Naive B cell (primary cell): Measurements from ENCODE around the gene MC1R. TPM values are rescaled to one million over a fixed set of nuclear protein-coding genes. Genes with fewer than 3 reads are reported as not detected.

Experiments
- ATAC-seq, 2 donors: fragments of 150-1000 bp; cut with Tn5 transposase; 2 replicates each; pipeline ENCODE4 v1.10.0; 2021; ENCODE audit warnings: low read depth in 2 of 2, mild to moderate bottlenecking in 2 of 2, moderate library complexity in 2 of 2
- DNase-seq: peaks from one replicate; pipeline ENCODE4 v3.0.0; 2022
- H3K27ac Mint-ChIP-seq, 6 donors: one replicate each; pipeline ENCODE4 v1.8.0; 2020 to 2022; ENCODE audit warnings: mild to moderate bottlenecking in 6 of 6, mixed read lengths in 6 of 6, moderate library complexity in 5 of 6, inconsistent platforms in 2 of 6
- H3K27me3 Mint-ChIP-seq, 3 donors: one replicate each; pipeline ENCODE4 v1.8.0; 2021 to 2022; ENCODE audit warnings: mixed read lengths in 3 of 3, mild to moderate bottlenecking in 1 of 3
- H3K36me3 Mint-ChIP-seq, 2 donors: one replicate each; pipeline ENCODE4 v1.8.0; 2020 to 2022; ENCODE audit warnings: mixed read lengths in 2 of 2, inconsistent platforms in 1 of 2, mild to moderate bottlenecking in 1 of 2
- H3K4me1 Mint-ChIP-seq, 3 donors: one replicate each; pipeline ENCODE4 v1.8.0; 2020 to 2022; ENCODE audit warnings: mixed read lengths in 3 of 3, inconsistent platforms in 1 of 3, mild to moderate bottlenecking in 1 of 3, moderate library complexity in 1 of 3
- H3K4me3 Mint-ChIP-seq, 8 donors: one replicate each; pipeline ENCODE4 v1.8.0; 2020 to 2022; ENCODE audit warnings: mild to moderate bottlenecking in 8 of 8, mixed read lengths in 8 of 8, moderate library complexity in 8 of 8, inconsistent platforms in 2 of 8
- H3K9me3 Mint-ChIP-seq, 7 donors: one replicate each; pipeline ENCODE4 v1.8.0; 2020 to 2022; ENCODE audit warnings: mixed read lengths in 7 of 7, mild to moderate bottlenecking in 5 of 7, inconsistent platforms in 2 of 7, moderate library complexity in 1 of 7
- polyA plus RNA-seq, 6 donors: library from polyadenylated mRNA; unstranded; fragments of 300-500 nt; fragmentation: Illumina TruSeq; gene quantifications; one replicate each; pipeline ENCODE4 v1.2.3, GENCODE V29; 2021; ENCODE audit warnings: low read depth in 6 of 6

MC1R gene
- polyA plus RNA-seq, 6 donors from 2014 or later = 0.12 to 0.62 (median 0.48) TPM; not detected in 1

- Mint-ChIP-seq H3K27me3 (peaks cover 4 to 7% (median 7%) of the 10 kb centered on the region in 3 donors), H3K9me3 (no peaks in the 10 kb centered on the region), H3K4me3 (no peak overlapping the region), H3K4me1 (no peaks in the 10 kb centered on the region), H3K27ac (no peak overlapping the region), H3K36me3 (no peaks in the 10 kb centered on the region)
- ATAC-seq (no peak), DNase-seq (no peak)
These were observed 19.7 kb downstream of the MC1R start for GRCh38 chr16:89938175-89938885.

- no peaks in the 10 kb centered on the region for H3K9me3 Mint-ChIP-seq
- peak overlapping the region in 7 of 8 donors; percentile 1 to 78 (median 26) for H3K4me3 Mint-ChIP-seq
- ATAC-seq = no peak
- H3K27ac Mint-ChIP-seq = no peak overlapping the region
- DNase-seq = peak; percentile 33
- H3K36me3 Mint-ChIP-seq = peaks cover 0 to 7% of the 10 kb centered on the region in 2 donors
- H3K27me3 Mint-ChIP-seq = peaks cover 0 to 5% (median 5%) of the 10 kb centered on the region in 3 donors
- H3K4me1 Mint-ChIP-seq = peaks cover 28 to 34% (median 32%) of the 10 kb centered on the region in 3 donors
These were observed 26.1 kb downstream of the MC1R start for GRCh38 chr16:89944773-89945172.

- no peaks in the 10 kb centered on the region for H3K9me3 Mint-ChIP-seq
- peaks cover 0 to 7% of the 10 kb centered on the region in 2 donors for H3K36me3 Mint-ChIP-seq
- DNase-seq = no peak
- H3K27ac Mint-ChIP-seq = no peak overlapping the region
- ATAC-seq = no peak
- H3K27me3 Mint-ChIP-seq = peaks cover 0 to 5% (median 5%) of the 10 kb centered on the region in 3 donors
- H3K4me3 Mint-ChIP-seq = peak overlapping the region in 2 of 8 donors; percentile 67 to 78
- H3K4me1 Mint-ChIP-seq = peaks cover 33 to 42% (median 41%) of the 10 kb centered on the region in 3 donors
These were observed 27.0 kb downstream of the MC1R start for GRCh38 chr16:89945654-89946053.

- Mint-ChIP-seq H3K4me1 (peaks cover 35 to 48% (median 45%) of the 10 kb centered on the region in 3 donors), H3K27ac (peak overlapping the region in 3 of 6 donors; percentile 49 to 77 (median 63)), H3K36me3 (peaks cover 0 to 7% of the 10 kb centered on the region in 2 donors), H3K4me3 (peak overlapping the region in 6 of 8 donors; percentile 16 to 76 (median 36)), H3K27me3 (peaks cover 0 to 5% (median 5%) of the 10 kb centered on the region in 3 donors), H3K9me3 (no peaks in the 10 kb centered on the region)
- ATAC-seq (no peak), DNase-seq (no peak)
These were observed 27.9 kb downstream of the MC1R start for GRCh38 chr16:89946515-89946914.

- Mint-ChIP-seq H3K36me3 (peaks cover 0 to 7% of the 10 kb centered on the region in 2 donors), H3K27me3 (peaks cover 0 to 5% (median 5%) of the 10 kb centered on the region in 3 donors), H3K27ac (peak overlapping the region in 4 of 6 donors; percentile 69 to 89 (median 86)), H3K4me1 (peaks cover 58 to 75% (median 71%) of the 10 kb centered on the region in 3 donors), H3K9me3 (no peaks in the 10 kb centered on the region), H3K4me3 (peak overlapping the region; percentile 86 to 95 (median 87))
- DNase-seq (no peak), ATAC-seq (no peak)
These were observed 30.6 kb downstream of the MC1R start for GRCh38 chr16:89949121-89949742.

- H3K27ac Mint-ChIP-seq = peak overlapping the region in 5 of 6 donors; percentile 69 to 89 (median 83)
- no peaks in the 10 kb centered on the region for H3K9me3 Mint-ChIP-seq
- H3K36me3 Mint-ChIP-seq = peaks cover 0 to 4% of the 10 kb centered on the region in 2 donors
- H3K4me1 Mint-ChIP-seq = peaks cover 61 to 79% (median 73%) of the 10 kb centered on the region in 3 donors
- peaks cover 0 to 4% (median 2%) of the 10 kb centered on the region in 3 donors for H3K27me3 Mint-ChIP-seq
- H3K4me3 Mint-ChIP-seq = peak overlapping the region; percentile 86 to 95 (median 87)
- no peak for DNase-seq
- ATAC-seq = no peak
These were observed 31.1 kb downstream of the MC1R start for GRCh38 chr16:89949756-89950155.

GRCh38 chr16:89951509-89951908, 32.8 kb downstream of the MC1R start:
- DNase-seq = no peak
- Mint-ChIP-seq H3K4me3 (peak overlapping the region; percentile 11 to 92 (median 71)), H3K9me3 (no peaks in the 10 kb centered on the region), H3K4me1 (peaks cover 63 to 83% (median 77%) of the 10 kb centered on the region in 3 donors), H3K27me3 (no peaks in the 10 kb centered on the region), H3K27ac (peak overlapping the region in 3 of 6 donors; percentile 15 to 54 (median 37)), H3K36me3 (peaks cover 4% of the 10 kb centered on the region in 2 donors)
- no peak for ATAC-seq

- ATAC-seq (no peak), DNase-seq (no peak)
- Mint-ChIP-seq H3K4me1 (peaks cover 65 to 83% (median 77%) of the 10 kb centered on the region in 3 donors), H3K9me3 (no peaks in the 10 kb centered on the region), H3K4me3 (peak overlapping the region in 5 of 8 donors; percentile 8 to 92 (median 77)), H3K27me3 (no peaks in the 10 kb centered on the region), H3K36me3 (peaks cover 4% of the 10 kb centered on the region in 2 donors), H3K27ac (peak overlapping the region in 2 of 6 donors; percentile 10 to 54)
These were observed 33.4 kb downstream of the MC1R start for GRCh38 chr16:89952049-89952448.

- Mint-ChIP-seq H3K36me3 (peaks cover 4% of the 10 kb centered on the region in 2 donors), H3K9me3 (no peaks in the 10 kb centered on the region), H3K27me3 (no peaks in the 10 kb centered on the region), H3K4me1 (peaks cover 64 to 83% (median 75%) of the 10 kb centered on the region in 3 donors), H3K4me3 (peak overlapping the region in 7 of 8 donors; percentile 20 to 92 (median 77)), H3K27ac (no peak overlapping the region)
- DNase-seq = no peak
- ATAC-seq = no peak
These were observed 33.9 kb downstream of the MC1R start for GRCh38 chr16:89952551-89952950.

GRCh38 chr16:89953671-89954406, 35.2 kb downstream of the MC1R start:
- Mint-ChIP-seq H3K27ac (peak overlapping the region; percentile 80 to 98 (median 90)), H3K4me3 (peak overlapping the region; percentile 77 to 90 (median 82)), H3K4me1 (peaks cover 66 to 87% (median 77%) of the 10 kb centered on the region in 3 donors), H3K36me3 (peaks cover 10 to 12% of the 10 kb centered on the region in 2 donors), H3K27me3 (no peaks in the 10 kb centered on the region), H3K9me3 (no peaks in the 10 kb centered on the region)
- ATAC-seq = peak; percentile 87
- DNase-seq = peak; percentile 66

GRCh38 chr16:89954462-89954861, 35.8 kb downstream of the MC1R start:
- Mint-ChIP-seq H3K27me3 (no peaks in the 10 kb centered on the region), H3K27ac (peak overlapping the region; percentile 47 to 93 (median 72)), H3K36me3 (peaks cover 14 to 19% of the 10 kb centered on the region in 2 donors), H3K9me3 (no peaks in the 10 kb centered on the region), H3K4me3 (peak overlapping the region; percentile 11 to 90 (median 80)), H3K4me1 (peaks cover 71 to 92% (median 79%) of the 10 kb centered on the region in 3 donors)
- no peak for ATAC-seq
- no peak for DNase-seq

- no peaks in the 10 kb centered on the region for H3K27me3 Mint-ChIP-seq
- H3K4me3 Mint-ChIP-seq = peak overlapping the region in 7 of 8 donors; percentile 54 to 90 (median 77)
- peaks cover 14 to 25% of the 10 kb centered on the region in 2 donors for H3K36me3 Mint-ChIP-seq
- H3K4me1 Mint-ChIP-seq = peaks cover 70 to 92% (median 79%) of the 10 kb centered on the region in 3 donors
- DNase-seq (no peak), ATAC-seq (no peak)
- peak overlapping the region in 5 of 6 donors; percentile 32 to 89 (median 83) for H3K27ac Mint-ChIP-seq
- H3K9me3 Mint-ChIP-seq = no peaks in the 10 kb centered on the region
These were observed 36.5 kb downstream of the MC1R start for GRCh38 chr16:89955001-89955685.
